ENCODE data around the gene EXOC6B. TPM values are rescaled to one million over a fixed set of nuclear protein-coding genes. Genes with fewer than 3 reads are reported as not detected.

EXOC6B gene
- total RNA-seq, 4 donors from 2014 or later: 14.1 to 107 (median 38.5) TPM

- no peak for DNase-seq
- TF ChIP-seq CTCF (IDR thresholded peaks at IDR 0.05): no peak
- TF ChIP-seq POLR2A (IDR thresholded peaks at IDR 0.05): no peak
- Histone ChIP-seq H3K4me3 (no peak overlapping the region), H3K4me1 (no peaks in the 10 kb centered on the region), H3K27me3 (no peaks in the 10 kb centered on the region), H3K36me3 (no peaks in the 10 kb centered on the region), H3K27ac (no peak overlapping the region), H3K9me3 (no peaks in the 10 kb centered on the region)
- intact Hi-C loops (cut with DNase I; ENCODE audit: low total_unique reads): no loop called here
These were observed 47.4 kb downstream of the EXOC6B start for GRCh38 chr2:72778410-72778809.

GRCh38 chr2:72770879-72771461, 54.9 kb downstream of the EXOC6B start:
- intact Hi-C loops (cut with DNase I; ENCODE audit: low total_unique reads): loop anchor here (5.0 kb wide), 1 partner anchor 91 kb away; no protein-coding TSS in a partner anchor
- Histone ChIP-seq H3K9me3 (no peaks in the 10 kb centered on the region), H3K27ac (no peak overlapping the region), H3K4me3 (no peak overlapping the region), H3K27me3 (no peaks in the 10 kb centered on the region), H3K4me1 (no peaks in the 10 kb centered on the region), H3K36me3 (no peaks in the 10 kb centered on the region)
- peak; percentile 21 to 73 for DNase-seq
- TF ChIP-seq POLR2A (IDR thresholded peaks at IDR 0.05): no peak
- TF ChIP-seq CTCF (IDR thresholded peaks at IDR 0.05): peak; percentile 77 to 90 (median 82)

- intact Hi-C loops (cut with DNase I; ENCODE audit: low total_unique reads): no loop called here
- Histone ChIP-seq H3K36me3 (no peaks in the 10 kb centered on the region), H3K27ac (no peak overlapping the region), H3K9me3 (no peaks in the 10 kb centered on the region), H3K4me1 (no peaks in the 10 kb centered on the region), H3K27me3 (no peaks in the 10 kb centered on the region), H3K4me3 (no peak overlapping the region)
- no peak for DNase-seq
- TF ChIP-seq CTCF (IDR thresholded peaks at IDR 0.05) (no peak), POLR2A (IDR thresholded peaks at IDR 0.05) (no peak)
These were observed 59.7 kb downstream of the EXOC6B start for GRCh38 chr2:72765997-72766609.

- intact Hi-C loops (cut with DNase I; ENCODE audit: low total_unique reads): no loop called here
- Histone ChIP-seq H3K9me3 (no peaks in the 10 kb centered on the region), H3K27me3 (no peaks in the 10 kb centered on the region), H3K4me1 (no peaks in the 10 kb centered on the region), H3K4me3 (no peak overlapping the region), H3K36me3 (no peaks in the 10 kb centered on the region), H3K27ac (no peak overlapping the region)
- TF ChIP-seq CTCF (IDR thresholded peaks at IDR 0.05) (no peak), POLR2A (IDR thresholded peaks at IDR 0.05) (no peak)
- no peak for DNase-seq
These were observed 63.6 kb downstream of the EXOC6B start for GRCh38 chr2:72762276-72762675.

GRCh38 chr2:72759755-72760154, 66.1 kb downstream of the EXOC6B start:
- no peak for DNase-seq
- Histone ChIP-seq H3K4me3 (no peak overlapping the region), H3K9me3 (no peaks in the 10 kb centered on the region), H3K36me3 (no peaks in the 10 kb centered on the region), H3K27me3 (no peaks in the 10 kb centered on the region), H3K27ac (no peak overlapping the region), H3K4me1 (peaks cover 0 to 3% of the 10 kb centered on the region in 2 donors)
- TF ChIP-seq POLR2A (IDR thresholded peaks at IDR 0.05) (no peak), CTCF (IDR thresholded peaks at IDR 0.05) (no peak)
- intact Hi-C loops (cut with DNase I; ENCODE audit: low total_unique reads): no loop called here
